Adipocyte (in vitro differentiated cells): Measurements from ENCODE around the gene ANXA3.
"Not testable (repeated sequence)": the region's sequence is repeated elsewhere in the genome, so short reads cannot be mapped to it uniquely, and the experiment has no call there.

Source experiments
- DNase-seq: peaks from one replicate; pipeline ENCODE4 v3.0.0-alpha.2; 2015; ENCODE audit warnings: low read depth
- H3K27me3 ChIP-seq: replicated peaks from 2 replicates; pipeline ENCODE4 v1.7.0; 2013; ENCODE audit warnings: mild to moderate bottlenecking, low read length, moderate library complexity; ENCODE audit not compliant: control insufficient read depth, insufficient read depth
- H3K36me3 ChIP-seq: 2 replicates; pipeline ENCODE4 v1.7.0; 2013; ENCODE audit warnings: low read length, mild to moderate bottlenecking, moderate library complexity; ENCODE audit not compliant: control insufficient read depth, insufficient read depth, severe bottlenecking
- H3K4me1 ChIP-seq: 2 replicates; pipeline ENCODE4 v1.7.0; 2013; ENCODE audit warnings: mild to moderate bottlenecking, low read length, moderate library complexity; ENCODE audit not compliant: control insufficient read depth, insufficient read depth
- H3K4me3 ChIP-seq: 2 replicates; pipeline ENCODE4 v1.7.0; 2013; ENCODE audit warnings: mild to moderate bottlenecking, low read length, moderate library complexity
- H3K9ac ChIP-seq: 2 replicates; pipeline ENCODE4 v1.7.0; 2013; ENCODE audit warnings: mild to moderate bottlenecking, low read length, moderate library complexity
- H3K9me3 ChIP-seq: 2 replicates; pipeline ENCODE4 v1.7.0; 2013; ENCODE audit warnings: mild to moderate bottlenecking, low read length, moderate library complexity; ENCODE audit not compliant: control insufficient read depth

ANXA3 gene

DNA sequence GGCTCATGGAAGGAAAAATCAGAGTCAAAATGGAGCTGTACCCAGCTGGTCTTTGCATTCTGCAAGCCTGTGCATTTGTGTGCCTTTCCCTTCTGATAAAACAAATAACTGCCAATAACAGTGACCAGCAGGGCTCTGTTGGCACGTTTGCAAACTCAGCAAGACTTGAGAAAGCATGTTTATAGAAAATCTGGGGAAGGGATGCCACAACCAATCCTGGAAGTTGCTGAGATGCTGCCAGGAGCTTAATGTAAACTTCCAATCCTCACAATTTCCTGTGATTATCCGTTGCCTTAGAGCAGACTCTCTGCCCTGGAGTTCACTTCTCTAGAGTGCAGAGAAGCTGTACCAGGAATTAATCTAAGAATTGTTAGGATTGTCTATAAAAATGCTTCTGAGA lies 6.9 kb upstream of the ANXA3 start:
- Histone ChIP-seq H3K9me3 (no peaks in the 10 kb centered on the region), H3K27me3 (no peaks in the 10 kb centered on the region), H3K36me3 (no peaks in the 10 kb centered on the region), H3K4me1 (peaks cover 29% of the 10 kb centered on the region), H3K4me3 (no peak overlapping the region), H3K9ac (no peak overlapping the region)
- no peak for DNase-seq

GRCh38 chr4:78545275-78546246 lies 6.0 kb upstream of the ANXA3 start:
- H3K4me1 ChIP-seq, result peaks cover 29% of the 10 kb centered on the region
- peak overlapping the region; percentile 19 for H3K9ac ChIP-seq
- no peaks in the 10 kb centered on the region for H3K9me3 ChIP-seq
- no peaks in the 10 kb centered on the region for H3K27me3 ChIP-seq
- H3K4me3 ChIP-seq, result no peak overlapping the region
- peak; percentile 45 for DNase-seq
- H3K36me3 ChIP-seq, result no peaks in the 10 kb centered on the region

- peaks cover 22% of the 10 kb centered on the region for H3K4me1 ChIP-seq
- not testable (repeated sequence) for H3K9me3 ChIP-seq, DNase-seq
Observed at GRCh38 chr4:78547899-78548298, 3.7 kb upstream of the ANXA3 start.

GRCh38 chr4:78548889-78549288 lies 2.7 kb upstream of the ANXA3 start:
- not testable (repeated sequence) for H3K9ac ChIP-seq, H3K27me3 ChIP-seq, DNase-seq, H3K36me3 ChIP-seq, H3K9me3 ChIP-seq, H3K4me3 ChIP-seq
- peaks cover 26% of the 10 kb centered on the region for H3K4me1 ChIP-seq

More at GRCh38 chr4:78547899-78548298, 3.7 kb upstream of the ANXA3 start:
- not testable (repeated sequence) for H3K36me3 ChIP-seq, H3K9ac ChIP-seq, H3K4me3 ChIP-seq, H3K27me3 ChIP-seq

DNA sequence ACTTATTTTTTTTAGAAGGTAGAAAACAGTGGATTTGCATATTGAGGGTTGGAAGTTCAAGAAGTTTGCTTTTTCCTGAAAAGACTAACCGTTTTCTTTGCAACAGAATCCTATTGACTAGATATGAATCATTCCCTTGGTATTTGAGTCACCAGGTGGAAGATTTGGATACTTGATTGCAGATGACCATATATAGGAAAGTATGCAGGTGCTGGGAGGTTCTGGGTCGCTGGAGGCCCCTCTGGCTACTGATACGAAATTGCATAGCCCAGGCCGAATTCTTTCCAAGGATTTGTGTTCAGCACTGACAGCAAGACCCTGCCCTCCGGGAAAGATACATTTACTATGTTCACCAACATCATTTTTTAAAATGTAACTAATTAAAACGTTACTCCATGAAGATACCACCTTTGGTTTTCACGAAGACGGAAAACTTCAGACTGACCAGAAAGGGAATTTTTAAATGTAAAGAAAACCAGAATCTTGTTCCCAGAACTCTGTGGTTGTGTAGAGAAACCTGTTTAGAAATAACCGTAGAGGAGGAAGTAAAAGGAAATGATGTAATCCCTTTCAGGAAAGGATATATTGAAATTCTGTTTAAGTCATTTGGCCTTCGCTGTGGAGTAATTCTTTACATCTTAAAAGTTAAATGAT lies 946 bp downstream of the ANXA3 start:
- Histone ChIP-seq H3K9me3 (no peaks in the 10 kb centered on the region), H3K4me3 (no peak overlapping the region), H3K36me3 (no peaks in the 10 kb centered on the region), H3K4me1 (peaks cover 12% of the 10 kb centered on the region), H3K9ac (no peak overlapping the region), H3K27me3 (no peaks in the 10 kb centered on the region)
- DNase-seq, result no peak

- Histone ChIP-seq H3K9me3 (no peaks in the 10 kb centered on the region), H3K4me3 (no peak overlapping the region), H3K9ac (no peak overlapping the region), H3K27me3 (no peaks in the 10 kb centered on the region), H3K36me3 (no peaks in the 10 kb centered on the region), H3K4me1 (peaks cover 12% of the 10 kb centered on the region)
- no peak for DNase-seq
Observed at GRCh38 chr4:78553043-78553396, 1.4 kb downstream of the ANXA3 start.

DNA sequence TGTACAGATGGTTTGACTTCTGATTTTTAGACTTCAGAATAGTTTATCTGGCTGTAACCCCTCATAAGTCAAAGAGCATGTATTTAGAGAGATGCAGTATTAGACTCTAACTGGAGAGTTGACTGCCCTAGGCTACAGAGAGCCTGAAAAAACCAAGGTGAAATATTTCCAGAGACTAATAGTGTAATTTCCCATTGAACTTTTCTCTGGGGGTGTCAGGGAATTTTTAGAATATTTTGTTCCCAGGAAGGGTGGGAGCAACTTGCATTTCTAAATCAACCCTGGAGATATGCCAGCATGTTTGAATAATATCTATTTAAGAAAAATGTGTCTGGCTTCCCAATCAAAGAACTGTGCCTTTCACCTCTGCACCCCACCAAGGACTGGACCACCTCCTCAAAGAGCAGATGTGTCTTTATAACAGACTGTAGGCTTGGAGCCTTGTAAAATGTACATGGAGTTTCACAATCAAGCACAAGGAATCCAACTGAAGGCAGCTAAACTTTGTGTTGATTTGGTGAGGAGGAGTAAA lies 2.0 kb downstream of the ANXA3 start:
- H3K4me3 ChIP-seq, result no peak overlapping the region
- no peak overlapping the region for H3K9ac ChIP-seq
- no peaks in the 10 kb centered on the region for H3K36me3 ChIP-seq

GRCh38 chr4:78556665-78557064 lies 5.1 kb downstream of the ANXA3 start:
- Histone ChIP-seq H3K4me3 (no peak overlapping the region), H3K9me3 (no peaks in the 10 kb centered on the region), H3K27me3 (no peaks in the 10 kb centered on the region), H3K36me3 (no peaks in the 10 kb centered on the region), H3K4me1 (peaks cover 24% of the 10 kb centered on the region), H3K9ac (no peak overlapping the region)
- no peak for DNase-seq

More for the DNA sequence above, 2.0 kb downstream of the ANXA3 start:
- no peaks in the 10 kb centered on the region for H3K27me3 ChIP-seq
- DNase-seq, result no peak
- H3K4me1 ChIP-seq, result peaks cover 12% of the 10 kb centered on the region
- no peaks in the 10 kb centered on the region for H3K9me3 ChIP-seq

DNA sequence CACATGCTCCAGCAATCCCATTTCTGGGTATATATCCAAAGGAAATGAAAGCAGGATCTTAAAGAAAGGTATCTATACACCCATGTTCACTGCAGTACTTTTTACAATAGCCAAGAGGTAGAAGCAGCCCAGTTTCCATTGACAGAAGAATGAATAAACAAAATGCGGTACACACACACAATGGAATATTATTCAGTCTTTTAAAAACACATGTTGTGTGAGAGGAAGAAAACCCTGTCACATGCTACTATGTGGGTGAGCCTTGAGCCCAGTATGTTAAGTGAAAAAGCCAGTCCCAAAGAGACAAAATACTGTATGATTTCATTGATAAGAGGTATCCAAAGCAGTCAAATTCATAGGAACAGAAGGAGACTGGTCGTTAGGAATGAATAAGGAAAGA lies 6.3 kb downstream of the ANXA3 start:
- Histone ChIP-seq H3K9me3 (no peaks in the 10 kb centered on the region), H3K27me3 (no peaks in the 10 kb centered on the region), H3K36me3 (no peaks in the 10 kb centered on the region), H3K4me1 (peaks cover 31% of the 10 kb centered on the region), H3K4me3 (no peak overlapping the region), H3K9ac (no peak overlapping the region)
- no peak for DNase-seq

DNA sequence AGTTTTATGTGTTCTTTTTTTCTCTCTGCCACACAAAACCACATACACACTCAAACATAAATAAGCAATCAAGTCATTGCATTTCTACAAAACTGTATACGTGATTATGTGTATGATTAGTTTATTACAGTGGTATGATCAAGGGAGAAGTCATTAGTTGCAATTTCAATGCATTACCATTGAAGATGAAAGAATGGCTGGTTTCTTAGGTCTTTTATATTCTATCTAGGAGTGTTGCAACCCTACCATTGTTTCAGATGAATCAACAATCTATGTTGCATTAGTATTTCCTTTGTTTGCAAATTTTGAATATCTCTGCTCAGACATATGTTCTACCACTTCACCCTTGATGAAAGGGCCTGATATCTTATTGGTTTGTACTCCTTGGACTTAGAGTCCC lies 6.8 kb downstream of the ANXA3 start:
- H3K4me3 ChIP-seq, result no peak overlapping the region
- H3K36me3 ChIP-seq, result no peaks in the 10 kb centered on the region
- H3K9ac ChIP-seq, result no peak overlapping the region
- peaks cover 29% of the 10 kb centered on the region for H3K4me1 ChIP-seq
- H3K27me3 ChIP-seq, result no peaks in the 10 kb centered on the region
- no peak for DNase-seq
- no peaks in the 10 kb centered on the region for H3K9me3 ChIP-seq

- peaks cover 24% of the 10 kb centered on the region for H3K4me1 ChIP-seq
- H3K27me3 ChIP-seq, result no peaks in the 10 kb centered on the region
- no peak overlapping the region for H3K4me3 ChIP-seq
- H3K9me3 ChIP-seq, result no peaks in the 10 kb centered on the region
- H3K36me3 ChIP-seq, result no peaks in the 10 kb centered on the region
- H3K9ac ChIP-seq, result no peak overlapping the region
- DNase-seq, result peak; percentile 69
Observed at GRCh38 chr4:78560296-78560963, 8.9 kb downstream of the ANXA3 start.
